Stomach (tissue), 4 donors: Measurements from ENCODE around the gene PRRG2.

Source experiments
- CTCF ChIP-seq, 7 experiments: fragments of 450-650 bp in 4 of 7; fragments of 200-600 bp in 3 of 7; sonication (generic) in 3 of 7; IDR thresholded peaks; one replicate each; pipeline ENCODE4 v1.5.1; 2016 to 2019; ENCODE audit warnings: antibody characterized with exemption in 7 of 7, control low read depth in 2 of 7, mild to moderate bottlenecking in 1 of 7
- POLR2A ChIP-seq, 4 donors: fragments of 450-650 bp; IDR thresholded peaks; one replicate each; pipeline ENCODE4 v1.6.1; 2016; ENCODE audit warnings: antibody characterized with exemption in 4 of 4, control low read depth in 2 of 4, mild to moderate bottlenecking in 1 of 4, moderate library complexity in 1 of 4
- POLR2AphosphoS5 ChIP-seq, 3 donors: sonication (generic); formaldehyde crosslinking; IDR thresholded peaks; one replicate each; pipeline ENCODE4 v1.6.1; 2016; ENCODE audit warnings: antibody characterized with exemption in 3 of 3

DNA sequence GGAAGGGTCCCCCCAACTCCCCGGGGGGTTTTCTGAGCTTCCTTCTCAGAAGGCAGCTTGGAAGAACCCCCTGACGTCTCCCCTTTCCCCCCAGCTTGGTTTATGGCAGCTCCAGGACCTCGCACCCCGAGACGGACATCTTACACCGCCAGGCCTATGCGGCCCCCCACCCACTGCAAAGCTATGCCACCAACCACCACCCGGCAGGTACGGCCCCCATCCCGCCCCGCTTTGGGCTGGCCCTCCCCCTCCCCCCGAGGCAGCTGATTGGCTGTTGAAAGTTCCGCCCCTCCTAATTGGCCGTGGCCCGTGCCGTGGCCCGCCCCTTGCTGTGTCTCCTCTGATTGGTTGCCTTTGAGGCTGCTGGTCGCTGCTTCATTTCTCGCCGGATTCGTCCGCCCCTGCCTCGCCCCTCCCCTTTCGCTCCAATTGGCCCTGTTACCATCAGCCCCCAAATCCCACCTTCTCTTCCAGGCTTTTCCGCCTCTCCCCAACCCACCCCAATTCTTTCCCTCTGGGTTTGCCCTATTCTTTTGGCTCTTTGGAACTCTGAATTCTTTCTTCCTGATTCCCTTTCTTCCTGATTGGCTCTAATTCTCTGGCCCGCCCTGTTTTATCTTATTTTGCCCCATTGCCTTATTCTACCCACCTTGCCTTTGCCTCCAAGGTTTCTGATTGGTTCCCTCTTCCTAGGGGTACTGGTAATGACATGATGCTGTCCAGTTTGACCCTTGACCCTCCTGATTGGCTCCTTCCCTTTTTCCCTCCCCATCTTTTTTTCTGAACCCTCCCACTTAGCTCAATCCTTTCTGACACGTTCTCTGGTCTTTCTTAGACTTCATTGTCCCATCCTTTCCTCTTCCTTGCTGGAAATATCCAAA lies 12.4 kb downstream of the PRRG2 start:
- TF ChIP-seq CTCF (IDR thresholded peaks at IDR 0.05) (no peak), POLR2AphosphoS5 (IDR thresholded peaks at IDR 0.05) (peak in 1 of 3 donors; percentile 48), POLR2A (IDR thresholded peaks at IDR 0.05) (no peak)
